Cardiac fibroblast (primary cell): Measurements from ENCODE around the gene VPS33B.

Source experiments
- DNase-seq, 2 donors: peaks; one replicate each; pipeline versions ENCODE4 v3.0.0 to v3.0.0-alpha.2; 2010; ENCODE audit warnings: low read depth in 2 of 2
- H3K4me3 ChIP-seq, 2 donors: replicated peaks in 1 of 2; 1 replicate in 1 of 2; 2 replicates in 1 of 2; pipeline ENCODE4 v1.5.1; 2011; ENCODE audit warnings: low read depth in 2 of 2, low read length in 2 of 2, mild to moderate bottlenecking in 2 of 2, moderate library complexity in 1 of 2
- CTCF ChIP-seq: IDR thresholded peaks from one replicate; pipeline ENCODE4 v1.5.1; 2011; ENCODE audit warnings: low read depth, mild to moderate bottlenecking, low read length, inconsistent platforms

VPS33B gene

GRCh38 chr15:91032919-91033803 lies 10.8 kb upstream of the VPS33B start:
- H3K4me3 ChIP-seq: no peak overlapping the region
- DNase-seq: peak; percentile 25 to 29

GRCh38 chr15:91031796-91032195 lies 9.4 kb upstream of the VPS33B start:
- DNase-seq: no peak
- H3K4me3 ChIP-seq: no peak overlapping the region
- TF ChIP-seq CTCF: no peak

More at GRCh38 chr15:91032919-91033803, 10.8 kb upstream of the VPS33B start:
- TF ChIP-seq CTCF: peak; percentile 69

- no peak for TF ChIP-seq CTCF
- DNase-seq: no peak
- no peak overlapping the region for H3K4me3 ChIP-seq
Observed at GRCh38 chr15:91027677-91028076, 5.3 kb upstream of the VPS33B start.

- DNase-seq: no peak
- TF ChIP-seq CTCF: no peak
- no peak overlapping the region for H3K4me3 ChIP-seq
Observed at GRCh38 chr15:91023720-91024119, 1.3 kb upstream of the VPS33B start.

GRCh38 chr15:91022832-91023129 lies 387 bp upstream of the VPS33B start:
- H3K4me3 ChIP-seq: peak overlapping the region; percentile 80 to 97
- no peak for DNase-seq
- TF ChIP-seq CTCF: no peak

GRCh38 chr15:91021516-91022074 lies 799 bp downstream of the VPS33B start:
- H3K4me3 ChIP-seq: peak overlapping the region; percentile 80 to 97
- TF ChIP-seq CTCF: no peak
- peak; percentile 10 to 33 for DNase-seq
